DND-41 (cell line): Measurements from ENCODE around the gene COPZ1.

ENCODE experiments used
- EZH2 ChIP-seq: IDR thresholded peaks from 3 replicates; pipeline ENCODE4 v1.6.1; 2012; ENCODE audit warnings: borderline replicate concordance, low read depth, mild to moderate bottlenecking, moderate library complexity, low read length, inconsistent platforms; ENCODE audit not compliant: severe bottlenecking
- TF ChIP-seq, protein P1 (sequence below): IDR thresholded peaks from 2 replicates; pipeline ENCODE4 v1.5.1; 2012; ENCODE audit warnings: borderline replicate concordance, low read length, moderate library complexity, mild to moderate bottlenecking; ENCODE audit not compliant: poor library complexity, severe bottlenecking; ENCODE audit errors: extremely low read depth

GRCh38 chr12:54377007-54377406 is 52.1 kb downstream of the COPZ1 start:
- TF ChIP-seq, protein P1, sequence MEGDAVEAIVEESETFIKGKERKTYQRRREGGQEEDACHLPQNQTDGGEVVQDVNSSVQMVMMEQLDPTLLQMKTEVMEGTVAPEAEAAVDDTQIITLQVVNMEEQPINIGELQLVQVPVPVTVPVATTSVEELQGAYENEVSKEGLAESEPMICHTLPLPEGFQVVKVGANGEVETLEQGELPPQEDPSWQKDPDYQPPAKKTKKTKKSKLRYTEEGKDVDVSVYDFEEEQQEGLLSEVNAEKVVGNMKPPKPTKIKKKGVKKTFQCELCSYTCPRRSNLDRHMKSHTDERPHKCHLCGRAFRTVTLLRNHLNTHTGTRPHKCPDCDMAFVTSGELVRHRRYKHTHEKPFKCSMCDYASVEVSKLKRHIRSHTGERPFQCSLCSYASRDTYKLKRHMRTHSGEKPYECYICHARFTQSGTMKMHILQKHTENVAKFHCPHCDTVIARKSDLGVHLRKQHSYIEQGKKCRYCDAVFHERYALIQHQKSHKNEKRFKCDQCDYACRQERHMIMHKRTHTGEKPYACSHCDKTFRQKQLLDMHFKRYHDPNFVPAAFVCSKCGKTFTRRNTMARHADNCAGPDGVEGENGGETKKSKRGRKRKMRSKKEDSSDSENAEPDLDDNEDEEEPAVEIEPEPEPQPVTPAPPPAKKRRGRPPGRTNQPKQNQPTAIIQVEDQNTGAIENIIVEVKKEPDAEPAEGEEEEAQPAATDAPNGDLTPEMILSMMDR, result no peak
- no peak for TF ChIP-seq EZH2
